HG02623 (cell line): ENCODE results near the gene STYX.

ENCODE experiments used
- ATAC-seq: cut with Tn5 transposase; IDR thresholded peaks from one replicate; pipeline ENCODE4 v1.9.1; 2021; ENCODE audit warnings: moderate library complexity; ENCODE audit not compliant: unreplicated experiment

STYX gene

DNA sequence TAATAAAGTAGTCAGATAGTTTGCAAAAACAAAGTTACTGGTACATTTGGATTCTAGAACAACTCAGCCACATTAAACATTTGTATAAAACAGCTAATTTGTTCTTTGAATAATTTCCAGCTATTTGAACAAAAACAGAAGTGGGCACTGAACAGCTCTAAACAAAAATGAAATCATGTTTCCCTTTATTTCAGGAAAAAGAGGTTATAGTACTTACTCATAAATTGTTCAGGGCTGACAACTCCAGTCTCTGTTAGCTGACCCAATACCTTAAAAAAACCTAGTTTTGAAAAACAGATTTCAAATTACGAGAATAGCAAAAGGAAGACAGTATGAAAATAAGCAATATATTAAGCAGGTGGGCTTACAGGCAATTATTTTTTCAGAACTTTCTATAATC is 53.2 kb downstream of the STYX start:
- no peak for ATAC-seq

GRCh38 chr14:52786887-52787286 is 56.9 kb downstream of the STYX start:
- no peak for ATAC-seq

DNA sequence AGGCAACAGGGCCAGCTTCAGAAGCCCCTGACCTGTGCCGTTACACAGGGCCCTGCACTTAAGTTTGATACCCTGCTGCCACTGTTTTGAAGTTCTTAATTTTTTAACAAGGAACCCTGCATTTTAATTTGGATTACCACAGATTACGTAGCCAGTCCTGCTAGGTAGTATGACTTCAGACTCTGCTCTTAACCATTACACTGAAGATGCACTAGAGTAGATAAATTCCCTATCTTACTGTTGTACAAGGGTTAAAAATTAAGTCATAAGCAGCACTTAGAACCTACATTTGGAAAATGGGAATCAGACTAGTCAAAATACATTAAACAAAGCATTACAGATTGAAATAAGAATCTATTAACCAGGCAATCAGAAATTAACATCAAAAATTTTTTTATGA is 59.2 kb downstream of the STYX start:
- no peak for ATAC-seq

DNA sequence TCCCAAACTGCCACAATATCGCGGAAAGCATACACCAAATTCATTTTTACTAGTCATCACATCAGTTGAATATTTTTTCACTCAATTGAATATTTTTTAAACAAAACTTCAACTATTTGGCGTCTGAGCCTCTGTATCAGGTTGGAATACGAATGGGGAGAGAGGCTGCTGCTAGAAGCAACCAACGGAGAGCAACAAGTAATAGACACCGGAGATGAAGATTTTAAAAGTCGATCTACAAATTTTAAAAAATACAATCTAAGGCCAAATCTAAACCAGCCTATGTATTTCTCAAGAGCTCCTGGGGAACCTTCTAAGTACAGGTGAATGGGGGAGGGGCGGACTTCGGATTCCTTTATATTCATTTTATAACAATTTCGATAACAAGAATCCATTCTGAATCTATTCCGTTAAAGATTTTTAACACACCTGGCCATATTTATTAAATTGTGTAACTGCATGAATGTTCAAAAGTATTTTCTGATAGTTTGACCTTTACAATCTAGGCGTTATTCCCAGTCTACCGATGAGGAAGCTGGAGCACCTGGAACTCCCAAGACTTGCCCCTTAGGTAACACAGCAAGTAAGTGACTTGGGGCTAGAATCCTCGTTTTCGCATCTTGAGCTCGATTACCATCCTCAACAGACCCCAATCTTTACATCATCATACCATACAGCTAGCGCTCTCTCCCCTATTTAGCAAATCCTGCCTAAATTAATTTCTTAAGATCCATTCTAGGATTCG is 60.2 kb downstream of the STYX start:
- ATAC-seq, result no peak

GRCh38 chr14:52790756-52791222 is 60.8 kb downstream of the STYX start:
- ATAC-seq, result no peak

- ATAC-seq, result peak; percentile 89
Observed at GRCh38 chr14:52791223-52792096, 61.5 kb downstream of the STYX start, which contains the start of gene GNPNAT1. GNPNAT1 (minus strand) TSS chr14:52791607; CDS start chr14:52784650, 6,957 bp downstream.

DNA sequence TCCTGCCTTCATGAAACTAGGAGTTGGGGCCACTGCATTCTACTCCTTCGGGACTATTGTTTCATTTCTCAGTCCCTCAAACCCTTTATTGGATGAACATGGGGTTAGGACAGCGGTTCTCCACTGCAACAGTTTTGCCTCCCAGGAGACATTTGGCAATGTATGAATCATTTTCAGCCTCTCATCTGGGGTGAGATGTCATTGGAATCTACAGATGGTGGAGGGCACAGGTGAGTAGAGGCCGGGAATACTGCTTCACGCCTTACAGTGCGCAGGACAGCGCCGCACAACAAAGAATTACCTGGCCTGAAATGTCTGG is 62.1 kb downstream of the STYX start:
- ATAC-seq, result no peak

DNA sequence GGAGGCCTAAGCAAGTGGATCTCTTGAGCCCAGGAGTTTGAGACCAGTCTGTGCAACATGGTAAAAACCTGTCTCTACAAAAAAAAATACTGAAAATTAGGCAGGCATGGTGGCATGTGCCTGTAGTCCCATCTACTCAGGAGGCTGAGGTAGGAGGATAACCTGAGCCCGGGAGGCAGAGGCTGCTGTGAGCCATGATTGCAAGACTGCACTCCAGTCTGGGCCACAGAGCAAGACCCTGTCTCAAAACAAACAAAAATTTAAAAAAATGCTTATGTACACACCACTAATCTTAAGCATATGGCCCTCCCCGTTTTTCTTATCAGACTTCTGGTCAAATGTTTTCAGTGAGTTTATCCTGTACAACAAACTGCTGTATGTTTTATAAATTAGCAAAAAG is 63.1 kb downstream of the STYX start:
- ATAC-seq, result no peak

GRCh38 chr14:52797653-52798052 is 67.7 kb downstream of the STYX start:
- no peak for ATAC-seq

DNA sequence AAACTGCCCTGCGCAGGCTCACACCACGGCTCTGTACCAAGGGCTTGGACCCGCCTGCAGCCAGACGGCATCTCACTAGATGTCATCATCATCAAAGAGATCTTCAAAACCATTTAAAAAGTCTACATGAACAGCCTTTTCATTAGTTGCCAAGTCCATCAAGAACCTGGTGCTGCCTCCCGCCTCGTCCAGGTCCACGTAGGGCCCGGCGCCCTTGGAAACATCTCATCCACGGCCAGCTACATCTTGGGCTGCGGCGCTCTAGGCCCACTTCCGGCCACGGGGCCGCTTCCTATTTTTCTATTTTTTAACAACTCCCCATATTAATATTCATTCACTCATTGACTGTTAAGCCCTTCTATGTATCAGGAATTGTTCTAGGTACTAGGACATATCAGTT is 68.9 kb downstream of the STYX start:
- ATAC-seq, result no peak

GRCh38 chr14:52801014-52801712 is 71.2 kb downstream of the STYX start:
- no peak for ATAC-seq

GRCh38 chr14:52802597-52802996 is 72.6 kb downstream of the STYX start:
- no peak for ATAC-seq

DNA sequence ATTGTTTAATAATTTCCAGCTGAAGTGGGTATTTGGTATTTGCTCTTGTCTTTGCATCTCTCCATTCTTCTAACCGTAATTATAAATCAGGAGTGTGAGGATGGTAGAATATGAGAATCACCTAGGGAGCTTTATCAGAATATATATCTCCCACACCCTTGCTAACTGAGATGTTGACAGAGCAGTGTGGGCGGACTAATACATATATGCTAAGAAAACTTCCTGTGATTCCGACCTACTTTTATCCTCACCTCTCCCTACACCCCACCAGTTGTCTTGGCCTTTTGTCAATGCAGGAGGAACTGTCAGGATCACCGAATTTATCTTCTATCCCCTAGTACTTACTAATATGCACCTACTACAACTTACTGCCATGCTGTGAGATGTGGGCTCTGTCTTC is 76.1 kb downstream of the STYX start:
- ATAC-seq, result no peak

GRCh38 chr14:52808101-52808500 is 78.1 kb downstream of the STYX start:
- ATAC-seq, result no peak

DNA sequence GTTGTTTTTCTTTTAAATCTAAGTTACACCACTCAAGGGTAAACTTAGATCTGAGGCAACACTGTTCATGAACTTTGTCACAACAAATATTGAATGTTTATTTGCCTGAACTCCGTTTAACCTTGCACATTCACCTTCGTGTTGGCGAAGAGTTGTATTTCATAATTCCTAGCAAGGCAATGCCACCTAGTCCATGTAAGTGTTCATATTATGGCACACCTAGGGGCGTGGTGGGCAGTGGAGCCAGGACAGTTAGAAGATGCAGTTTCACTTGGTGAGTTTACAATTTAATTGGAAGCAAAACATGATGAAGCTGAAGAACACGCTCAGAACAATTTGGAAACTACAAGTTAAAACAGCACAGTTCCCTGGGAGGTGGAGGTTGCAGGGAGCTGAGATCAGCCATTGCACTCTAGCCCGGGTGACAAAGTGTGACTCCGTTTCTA is 91.9 kb downstream of the STYX start:
- ATAC-seq, result no peak

GRCh38 chr14:52824462-52824861 is 94.5 kb downstream of the STYX start:
- ATAC-seq, result no peak
